ENCODE measurements around the gene RASSF4. TPM values are rescaled to one million over a fixed set of nuclear protein-coding genes. Genes with fewer than 3 reads are reported as not detected.

RASSF4 gene
- total and polyA plus RNA-seq, 9 of the 15 experiments (the other 6 are each of a cell fraction or from before 2014, with no cell fraction given) = 0.01 to 0.62 (median 0.11) TPM; not detected in 3

DNA sequence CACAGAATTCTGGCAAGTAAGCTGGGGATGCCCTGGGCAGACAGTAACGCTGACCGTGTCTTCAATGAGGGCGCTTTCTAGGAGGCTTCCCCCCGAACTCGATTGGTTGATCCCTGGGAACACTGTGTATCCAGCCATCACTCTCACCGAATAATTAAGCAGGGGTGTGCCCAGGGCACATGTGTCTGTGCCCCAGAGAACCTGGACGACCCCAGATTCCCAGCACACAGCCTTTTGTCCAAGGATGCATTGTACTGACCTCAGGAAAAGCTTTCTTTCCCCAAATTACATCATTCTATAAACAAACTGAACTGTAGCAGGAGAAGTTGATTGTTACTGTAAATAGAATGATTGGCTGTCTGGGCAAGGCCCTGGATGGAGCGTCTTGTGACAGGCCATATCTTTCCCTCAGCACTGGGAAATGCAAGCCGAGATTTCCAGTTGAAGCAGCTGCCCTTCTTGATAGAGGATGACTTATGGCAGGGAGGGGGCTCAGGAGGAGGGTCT lies 25.6 kb downstream of the RASSF4 start (continued):
- TF ChIP-seq, protein P1, sequence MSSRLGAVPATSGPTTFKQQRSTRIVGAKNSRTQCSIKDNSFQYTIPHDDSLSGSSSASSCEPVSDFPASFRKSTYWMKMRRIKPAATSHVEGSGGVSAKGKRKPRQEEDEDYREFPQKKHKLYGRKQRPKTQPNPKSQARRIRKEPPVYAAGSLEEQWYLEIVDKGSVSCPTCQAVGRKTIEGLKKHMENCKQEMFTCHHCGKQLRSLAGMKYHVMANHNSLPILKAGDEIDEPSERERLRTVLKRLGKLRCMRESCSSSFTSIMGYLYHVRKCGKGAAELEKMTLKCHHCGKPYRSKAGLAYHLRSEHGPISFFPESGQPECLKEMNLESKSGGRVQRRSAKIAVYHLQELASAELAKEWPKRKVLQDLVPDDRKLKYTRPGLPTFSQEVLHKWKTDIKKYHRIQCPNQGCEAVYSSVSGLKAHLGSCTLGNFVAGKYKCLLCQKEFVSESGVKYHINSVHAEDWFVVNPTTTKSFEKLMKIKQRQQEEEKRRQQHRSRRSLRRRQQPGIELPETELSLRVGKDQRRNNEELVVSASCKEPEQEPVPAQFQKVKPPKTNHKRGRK (tag; IDR thresholded peaks at IDR 0.05) = no peak
- TF ChIP-seq ZNF584 (CRISPR knock-in tag; IDR thresholded peaks at IDR 0.05; ENCODE audit: low read depth) = 0 out of 2 replicates have a peak, but pooled peaks have one; percentile 30
- no peak for TF ChIP-seq DNMT1 (IDR thresholded peaks at IDR 0.05)
- no peak for TF ChIP-seq SAP30 (IDR thresholded peaks at IDR 0.05; ENCODE audit: borderline replicate concordance, insufficient read depth, low read depth, low read length, poor library complexity, severe bottlenecking)
- TF ChIP-seq, protein P2, sequence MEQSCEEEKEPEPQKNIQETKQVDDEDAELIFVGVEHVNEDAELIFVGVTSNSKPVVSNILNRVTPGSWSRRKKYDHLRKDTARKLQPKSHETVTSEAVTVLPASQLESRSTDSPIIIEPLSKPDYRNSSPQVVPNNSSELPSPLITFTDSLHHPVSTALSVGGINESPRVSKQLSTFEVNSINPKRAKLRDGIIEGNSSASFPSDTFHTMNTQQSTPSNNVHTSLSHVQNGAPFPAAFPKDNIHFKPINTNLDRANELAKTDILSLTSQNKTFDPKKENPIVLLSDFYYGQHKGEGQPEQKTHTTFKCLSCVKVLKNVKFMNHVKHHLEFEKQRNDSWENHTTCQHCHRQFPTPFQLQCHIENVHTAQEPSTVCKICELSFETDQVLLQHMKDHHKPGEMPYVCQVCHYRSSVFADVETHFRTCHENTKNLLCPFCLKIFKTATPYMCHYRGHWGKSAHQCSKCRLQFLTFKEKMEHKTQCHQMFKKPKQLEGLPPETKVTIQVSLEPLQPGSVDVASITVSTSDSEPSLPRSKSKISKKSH (CRISPR knock-in tag; IDR thresholded peaks at IDR 0.05) = no peak
- TF ChIP-seq ZNF23 (CRISPR knock-in tag; IDR thresholded peaks at IDR 0.05) = no peak
- TF ChIP-seq, protein P3, sequence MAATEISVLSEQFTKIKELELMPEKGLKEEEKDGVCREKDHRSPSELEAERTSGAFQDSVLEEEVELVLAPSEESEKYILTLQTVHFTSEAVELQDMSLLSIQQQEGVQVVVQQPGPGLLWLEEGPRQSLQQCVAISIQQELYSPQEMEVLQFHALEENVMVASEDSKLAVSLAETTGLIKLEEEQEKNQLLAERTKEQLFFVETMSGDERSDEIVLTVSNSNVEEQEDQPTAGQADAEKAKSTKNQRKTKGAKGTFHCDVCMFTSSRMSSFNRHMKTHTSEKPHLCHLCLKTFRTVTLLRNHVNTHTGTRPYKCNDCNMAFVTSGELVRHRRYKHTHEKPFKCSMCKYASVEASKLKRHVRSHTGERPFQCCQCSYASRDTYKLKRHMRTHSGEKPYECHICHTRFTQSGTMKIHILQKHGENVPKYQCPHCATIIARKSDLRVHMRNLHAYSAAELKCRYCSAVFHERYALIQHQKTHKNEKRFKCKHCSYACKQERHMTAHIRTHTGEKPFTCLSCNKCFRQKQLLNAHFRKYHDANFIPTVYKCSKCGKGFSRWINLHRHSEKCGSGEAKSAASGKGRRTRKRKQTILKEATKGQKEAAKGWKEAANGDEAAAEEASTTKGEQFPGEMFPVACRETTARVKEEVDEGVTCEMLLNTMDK (IDR thresholded peaks at IDR 0.05; ENCODE audit: borderline replicate concordance, insufficient read depth, low read depth, low read length, poor library complexity, severe bottlenecking) = no peak
- no peak for TF ChIP-seq PPARD (CRISPR knock-in tag; IDR thresholded peaks at IDR 0.05)
- peak; percentile 87 for TF ChIP-seq SOX6 (IDR thresholded peaks at IDR 0.05)
- TF ChIP-seq HDGF (IDR thresholded peaks at IDR 0.05) = no peak
- no peak for TF ChIP-seq EZH2 (IDR thresholded peaks at IDR 0.05; ENCODE audit: borderline replicate concordance, low read depth, low read length)
- TF ChIP-seq MAFK (IDR thresholded peaks at IDR 0.05; ENCODE audit: low read length) = no peak
- no peak for TF ChIP-seq MTF1 (CRISPR knock-in tag; IDR thresholded peaks at IDR 0.05; ENCODE audit: borderline replicate concordance)
- TF ChIP-seq, protein P4, sequence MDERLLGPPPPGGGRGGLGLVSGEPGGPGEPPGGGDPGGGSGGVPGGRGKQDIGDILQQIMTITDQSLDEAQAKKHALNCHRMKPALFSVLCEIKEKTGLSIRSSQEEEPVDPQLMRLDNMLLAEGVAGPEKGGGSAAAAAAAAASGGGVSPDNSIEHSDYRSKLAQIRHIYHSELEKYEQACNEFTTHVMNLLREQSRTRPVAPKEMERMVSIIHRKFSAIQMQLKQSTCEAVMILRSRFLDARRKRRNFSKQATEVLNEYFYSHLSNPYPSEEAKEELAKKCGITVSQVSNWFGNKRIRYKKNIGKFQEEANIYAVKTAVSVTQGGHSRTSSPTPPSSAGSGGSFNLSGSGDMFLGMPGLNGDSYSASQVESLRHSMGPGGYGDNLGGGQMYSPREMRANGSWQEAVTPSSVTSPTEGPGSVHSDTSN (CRISPR knock-in tag; IDR thresholded peaks at IDR 0.05; ENCODE audit: low read depth) = no peak
- TF ChIP-seq, protein P4 (tag; conservative IDR thresholded peaks at IDR 0.05; ENCODE audit: low read depth) = peak; percentile 43; the same call in 1 of the 2 replicates
- TF ChIP-seq CBFA2T3 (IDR thresholded peaks at IDR 0.05) = peak; percentile 60
- TF ChIP-seq, protein P5, sequence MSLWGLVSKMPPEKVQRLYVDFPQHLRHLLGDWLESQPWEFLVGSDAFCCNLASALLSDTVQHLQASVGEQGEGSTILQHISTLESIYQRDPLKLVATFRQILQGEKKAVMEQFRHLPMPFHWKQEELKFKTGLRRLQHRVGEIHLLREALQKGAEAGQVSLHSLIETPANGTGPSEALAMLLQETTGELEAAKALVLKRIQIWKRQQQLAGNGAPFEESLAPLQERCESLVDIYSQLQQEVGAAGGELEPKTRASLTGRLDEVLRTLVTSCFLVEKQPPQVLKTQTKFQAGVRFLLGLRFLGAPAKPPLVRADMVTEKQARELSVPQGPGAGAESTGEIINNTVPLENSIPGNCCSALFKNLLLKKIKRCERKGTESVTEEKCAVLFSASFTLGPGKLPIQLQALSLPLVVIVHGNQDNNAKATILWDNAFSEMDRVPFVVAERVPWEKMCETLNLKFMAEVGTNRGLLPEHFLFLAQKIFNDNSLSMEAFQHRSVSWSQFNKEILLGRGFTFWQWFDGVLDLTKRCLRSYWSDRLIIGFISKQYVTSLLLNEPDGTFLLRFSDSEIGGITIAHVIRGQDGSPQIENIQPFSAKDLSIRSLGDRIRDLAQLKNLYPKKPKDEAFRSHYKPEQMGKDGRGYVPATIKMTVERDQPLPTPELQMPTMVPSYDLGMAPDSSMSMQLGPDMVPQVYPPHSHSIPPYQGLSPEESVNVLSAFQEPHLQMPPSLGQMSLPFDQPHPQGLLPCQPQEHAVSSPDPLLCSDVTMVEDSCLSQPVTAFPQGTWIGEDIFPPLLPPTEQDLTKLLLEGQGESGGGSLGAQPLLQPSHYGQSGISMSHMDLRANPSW (CRISPR knock-in tag; IDR thresholded peaks at IDR 0.05) = no peak
- no peak for TF ChIP-seq PRMT5 (CRISPR knock-in tag; IDR thresholded peaks at IDR 0.05)
